Hepatocyte (in vitro differentiated cells): ENCODE data around the gene ITPKB. TPM values are rescaled to one million over a fixed set of nuclear protein-coding genes. Genes with fewer than 3 reads are reported as not detected.
"Not testable (repeated sequence)": the region's sequence is repeated elsewhere in the genome, so short reads cannot be mapped to it uniquely, and the experiment has no call there.

Experiments
- DNase-seq: peaks from one replicate; pipeline ENCODE4 v3.0.0-alpha.2; 2016; ENCODE audit warnings: low spot score
- H2AFZ ChIP-seq: fragments of 200-600 bp; sonication (generic); 2 replicates; pipeline ENCODE4 v1.6.0; 2016; ENCODE audit warnings: antibody characterized with exemption, mild to moderate bottlenecking
- H3K27ac ChIP-seq: fragments of 200-600 bp; sonication (generic); 2 replicates; pipeline ENCODE4 v1.5.1; 2016; ENCODE audit warnings: mild to moderate bottlenecking
- H3K27me3 ChIP-seq: fragments of 200-600 bp; sonication (generic); 2 replicates; pipeline ENCODE4 v1.6.1; 2016
- H3K36me3 ChIP-seq: fragments of 200-600 bp; sonication (generic); replicated peaks from 2 replicates; pipeline ENCODE4 v1.5.1; 2016; ENCODE audit warnings: low read depth; ENCODE audit not compliant: insufficient read depth
- H3K4me1 ChIP-seq: fragments of 200-600 bp; sonication (generic); 2 replicates; pipeline ENCODE4 v1.5.1; 2016; ENCODE audit warnings: mild to moderate bottlenecking, moderate library complexity; ENCODE audit not compliant: insufficient read depth
- H3K4me2 ChIP-seq: fragments of 200-600 bp; sonication (generic); 2 replicates; pipeline ENCODE4 v1.6.0; 2016
- H3K4me3 ChIP-seq: fragments of 200-600 bp; sonication (generic); 2 replicates; pipeline ENCODE4 v1.5.1; 2016; ENCODE audit warnings: mild to moderate bottlenecking
- H3K79me2 ChIP-seq: fragments of 200-600 bp; sonication (generic); 2 replicates; pipeline ENCODE4 v1.6.0; 2017; ENCODE audit warnings: mild to moderate bottlenecking
- H3K9me2 ChIP-seq: fragments of 200-600 bp; sonication (generic); replicated peaks from 2 replicates; pipeline ENCODE4 v1.6.0; 2017; ENCODE audit warnings: mild to moderate bottlenecking; ENCODE audit not compliant: insufficient read depth
- H3K9me3 ChIP-seq: fragments of 200-600 bp; sonication (generic); 2 replicates; pipeline ENCODE4 v1.5.1; 2016; ENCODE audit warnings: low read depth, mild to moderate bottlenecking
- H4K20me1 ChIP-seq: fragments of 200-600 bp; sonication (generic); 2 replicates; pipeline ENCODE4 v1.6.0; 2016; ENCODE audit warnings: mild to moderate bottlenecking; ENCODE audit not compliant: insufficient read depth, poor library complexity, severe bottlenecking
- CTCF ChIP-seq: fragments of 200-600 bp; sonication (generic); IDR thresholded peaks from 2 replicates; pipeline ENCODE4 v1.5.1; 2016; ENCODE audit warnings: antibody characterized with exemption, mild to moderate bottlenecking; ENCODE audit not compliant: poor library complexity
- EZH2 ChIP-seq: fragments of 200-600 bp; sonication (generic); IDR thresholded peaks from 2 replicates; pipeline ENCODE4 v1.6.1; 2016; ENCODE audit warnings: antibody characterized with exemption, mild to moderate bottlenecking, borderline replicate concordance
- EZH2phosphoT487 ChIP-seq: fragments of 200-600 bp; sonication (generic); IDR thresholded peaks from one replicate; pipeline ENCODE4 v1.6.1; 2018; ENCODE audit warnings: antibody characterized with exemption, mild to moderate bottlenecking, low read depth, moderate library complexity; ENCODE audit not compliant: unreplicated experiment, severe bottlenecking
- WGBS: methylation state at CpG from one replicate; pipeline ENCODE4 v1.1.6; 2016; ENCODE audit warnings: low lambda C conversion rate; ENCODE audit errors: missing lambda C conversion rate; 5-methylcytosine and 5-hydroxymethylcytosine counted together
- polyA plus RNA-seq: library from polyadenylated mRNA; unstranded; fragments of >200 nt; fragmentation: Nextera tagmentation; extraction: Ambion mirVana; gene quantifications from 2 replicates; pipeline ENCODE4 v1.2.1, GENCODE V29; 2016
- total RNA-seq: library from RNA; depleted of rRNA; stranded (reverse); fragments of >200 nt; gene quantifications from 2 replicates; pipeline ENCODE4 v1.2.3, GENCODE V29; 2014

The ITPKB gene
- total and polyA plus RNA-seq, 2 experiments from 2014 or later = 11.0 to 13.8 TPM

DNA sequence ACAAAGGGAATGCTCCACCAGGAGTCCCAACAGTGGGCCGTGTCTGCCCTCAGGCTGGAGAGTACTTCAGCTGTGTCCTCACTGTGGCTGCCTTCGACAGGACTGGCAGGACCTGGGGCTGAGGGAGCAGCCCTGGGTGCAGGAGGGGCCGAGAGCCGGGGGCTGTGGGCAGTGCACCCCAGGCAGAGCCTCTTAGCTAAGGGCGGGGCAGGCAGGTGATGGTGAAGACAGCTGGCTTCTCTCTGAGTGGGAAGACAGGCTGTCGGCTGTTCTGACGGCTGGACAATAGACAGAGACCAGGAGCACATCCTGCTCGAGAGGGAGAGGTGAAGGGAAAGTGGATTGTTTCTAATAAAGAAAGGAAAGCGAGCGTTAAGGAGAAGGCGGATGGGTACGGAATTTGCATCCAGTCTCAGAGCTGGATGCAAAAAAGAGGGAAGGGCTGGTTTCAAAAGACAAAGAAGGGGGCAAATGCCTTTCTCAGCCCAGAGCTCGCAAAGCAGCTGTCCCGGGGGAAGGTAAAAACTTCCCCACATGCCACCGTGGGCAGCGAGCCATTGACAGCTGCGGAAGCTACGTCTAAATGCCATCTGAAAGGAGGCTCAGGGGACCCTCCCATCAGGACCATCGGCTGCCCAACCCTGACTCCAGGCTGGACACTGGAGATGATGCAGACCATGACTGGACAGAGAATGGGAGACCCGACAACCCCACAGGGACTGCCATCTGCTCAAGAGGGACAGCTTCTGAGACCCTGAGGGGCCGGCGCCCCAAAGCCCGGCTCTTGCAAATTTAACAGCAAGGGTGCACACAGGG, 98.6 kb downstream of the ITPKB start:
- no peak for DNase-seq
- no peak overlapping the region for H3K4me2 ChIP-seq
- H3K27me3 ChIP-seq = no peaks in the 10 kb centered on the region
- no peaks in the 10 kb centered on the region for H3K9me3 ChIP-seq
- H3K4me1 ChIP-seq = peaks cover 5% of the 10 kb centered on the region
- no peaks in the 10 kb centered on the region for H3K79me2 ChIP-seq
- H3K27ac ChIP-seq = no peak overlapping the region
- H3K9me2 ChIP-seq = no peaks in the 10 kb centered on the region
- no peak overlapping the region for H3K4me3 ChIP-seq
- WGBS = 78% methylated on average over 23 of the region's 23 CpGs
- H3K36me3 ChIP-seq = no peaks in the 10 kb centered on the region
- H4K20me1 ChIP-seq = no peaks in the 10 kb centered on the region
- H2AFZ ChIP-seq = no peak overlapping the region
- no peak for TF ChIP-seq EZH2
- no peak for TF ChIP-seq CTCF
- TF ChIP-seq EZH2phosphoT487 = no peak

GRCh38 chr1:226639631-226640061, 99.4 kb downstream of the ITPKB start:
- Histone ChIP-seq H3K9me2 (no peaks in the 10 kb centered on the region), H3K27me3 (no peaks in the 10 kb centered on the region), H3K27ac (no peak overlapping the region), H3K4me2 (no peak overlapping the region), H3K4me3 (no peak overlapping the region), H4K20me1 (no peaks in the 10 kb centered on the region), H3K79me2 (no peaks in the 10 kb centered on the region), H2AFZ (no peak overlapping the region), H3K4me1 (peaks cover 5% of the 10 kb centered on the region), H3K36me3 (no peaks in the 10 kb centered on the region), H3K9me3 (no peaks in the 10 kb centered on the region)
- TF ChIP-seq EZH2phosphoT487 (no peak), CTCF (no peak), EZH2 (no peak)
- 94% methylated on average over 18 of the region's 18 CpGs for WGBS
- DNase-seq = no peak

DNA sequence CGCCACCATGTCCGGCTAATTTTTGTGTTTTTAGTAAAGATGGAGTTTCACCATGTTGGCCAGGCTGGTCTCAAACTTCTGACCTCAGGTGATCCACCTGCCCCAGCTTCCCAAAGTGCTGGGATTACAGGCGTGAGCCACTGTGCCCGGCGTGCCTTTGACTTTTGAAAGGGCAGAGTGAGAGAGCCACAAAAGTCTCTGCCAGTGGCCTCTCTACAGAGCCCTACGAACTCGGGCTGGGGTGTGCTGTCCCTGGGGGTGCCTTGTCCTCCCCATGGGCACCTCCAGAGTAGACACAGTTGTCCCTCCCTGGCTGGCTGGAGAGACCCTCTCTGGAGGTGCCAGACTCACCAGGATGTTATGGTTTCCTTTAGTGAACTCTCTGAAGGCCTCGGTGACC, 99.9 kb downstream of the ITPKB start:
- not testable (repeated sequence) for H3K4me2 ChIP-seq, H3K4me1 ChIP-seq, H3K27me3 ChIP-seq, H3K9me3 ChIP-seq, H3K4me3 ChIP-seq, H2AFZ ChIP-seq, H3K9me2 ChIP-seq, H3K79me2 ChIP-seq, H3K36me3 ChIP-seq, H3K27ac ChIP-seq, DNase-seq, H4K20me1 ChIP-seq
- 99% methylated on average over 8 of the region's 8 CpGs for WGBS

- H3K4me2 ChIP-seq = no peak overlapping the region
- H4K20me1 ChIP-seq = no peaks in the 10 kb centered on the region
- H3K36me3 ChIP-seq = no peaks in the 10 kb centered on the region
- no peak overlapping the region for H3K27ac ChIP-seq
- H3K27me3 ChIP-seq = no peaks in the 10 kb centered on the region
- TF ChIP-seq CTCF (no peak), EZH2 (no peak), EZH2phosphoT487 (no peak)
- no peaks in the 10 kb centered on the region for H3K9me2 ChIP-seq
- H3K4me3 ChIP-seq = no peak overlapping the region
- WGBS = 94% methylated on average over 15 of the region's 16 CpGs
- no peak overlapping the region for H2AFZ ChIP-seq
- no peaks in the 10 kb centered on the region for H3K79me2 ChIP-seq
- H3K9me3 ChIP-seq = no peaks in the 10 kb centered on the region
- no peak for DNase-seq
- H3K4me1 ChIP-seq = peaks cover 5% of the 10 kb centered on the region
Observed at GRCh38 chr1:226638608-226639007, 100.5 kb downstream of the ITPKB start.
